Tibial nerve (tissue), 4 donors: ENCODE measurements around the gene RASA2. TPM values are rescaled to one million over a fixed set of nuclear protein-coding genes. Genes with fewer than 3 reads are reported as not detected.

Experiments
- DNase-seq, 2 donors: peaks; one replicate each; pipeline ENCODE4 v3.0.0-alpha.2; 2019; ENCODE audit warnings: low spot score in 2 of 2
- H3K27ac ChIP-seq, 4 donors: fragments of 200-600 bp; sonication (generic) in 3 of 4; one replicate each; pipeline ENCODE4 v1.5.1; 2017 to 2019; ENCODE audit warnings: mild to moderate bottlenecking in 1 of 4
- H3K27me3 ChIP-seq, 2 donors: fragments of 200-600 bp; sonication (generic) in 1 of 2; one replicate each; pipeline versions ENCODE4 v1.5.1 to v1.6.0; 2017 to 2019
- H3K36me3 ChIP-seq, 3 donors: fragments of 200-600 bp; sonication (generic); one replicate each; pipeline ENCODE4 v1.5.1; 2018 to 2019
- H3K4me1 ChIP-seq, 4 donors: fragments of 200-600 bp; sonication (generic) in 3 of 4; one replicate each; pipeline ENCODE4 v1.5.1; 2017 to 2019
- H3K4me3 ChIP-seq, 4 donors: fragments of 200-600 bp; sonication (generic) in 3 of 4; one replicate each; pipeline ENCODE4 v1.5.1; 2017 to 2019; ENCODE audit warnings: mild to moderate bottlenecking in 1 of 4, moderate library complexity in 1 of 4
- H3K9me3 ChIP-seq, 4 donors: fragments of 200-600 bp; sonication (generic) in 3 of 4; one replicate each; pipeline ENCODE4 v1.5.1; 2017 to 2019
- CTCF ChIP-seq, 5 experiments: fragments of 200-600 bp in 3 of 5; fragments of 450-650 bp in 2 of 5; sonication (generic) in 3 of 5; IDR thresholded peaks; one replicate each; pipeline ENCODE4 v1.5.1; 2016 to 2019; ENCODE audit warnings: antibody characterized with exemption in 5 of 5, mild to moderate bottlenecking in 3 of 5, moderate library complexity in 2 of 5
- EP300 ChIP-seq, 2 donors: sonication (generic); formaldehyde crosslinking; IDR thresholded peaks; one replicate each; pipeline ENCODE4 v1.6.1; 2017; ENCODE audit warnings: antibody characterized with exemption in 2 of 2, mild to moderate bottlenecking in 1 of 2
- POLR2A ChIP-seq, 2 donors: fragments of 450-650 bp; IDR thresholded peaks; one replicate each; pipeline ENCODE4 v1.6.1; 2017; ENCODE audit warnings: antibody characterized with exemption in 2 of 2, mild to moderate bottlenecking in 2 of 2, moderate library complexity in 2 of 2
- WGBS, 2 donors: methylation state at CpG; one replicate each; pipeline ENCODE4 v1.1.5; 2018; 5-methylcytosine and 5-hydroxymethylcytosine counted together
- total RNA-seq, 4 donors: library from RNA; depleted of rRNA; stranded (reverse); fragments of >200 nt; gene quantifications; one replicate each; pipeline ENCODE4 v1.1.0, GENCODE V29; 2016

Gene RASA2
- 10 to 100 TPM; 19.6 to 46.8 (median 37.2) TPM for total RNA-seq

GRCh38 chr3:141486746-141487520 is at the start of gene RASA2:
Gene RASA2 (plus strand): TSS chr3:141487027. CDS start chr3:141487084, 57 bp downstream.
- 0 to 1% methylated on average over 27 to 33 of the region's 96 CpGs for WGBS, 2 donors
- Histone ChIP-seq H3K4me1 (peaks cover 0 to 52% (median 9%) of the 10 kb centered on the region in 4 donors), H3K27me3 (no peaks in the 10 kb centered on the region), H3K27ac (peak within 1 kb of the TSS; percentile 93 to 99 (median 96)), H3K36me3 (no peaks in the 10 kb centered on the region), H3K9me3 (no peaks in the 10 kb centered on the region), H3K4me3 (peak within 1 kb of the TSS; percentile 75 to 98 (median 79))
- peak; percentile 47 to 50 for DNase-seq
- TF ChIP-seq POLR2A (IDR thresholded peaks at IDR 0.05): peak; percentile 82 to 89
- peak in 1 of 2 donors; percentile 21 for TF ChIP-seq EP300 (IDR thresholded peaks at IDR 0.05)
- peak in 1 of 5 experiments; percentile 22 for TF ChIP-seq CTCF (IDR thresholded peaks at IDR 0.05)

GRCh38 chr3:141439589-141439988 is 47.2 kb upstream of the RASA2 start:
- H3K4me3 ChIP-seq: no peak overlapping the region
- H3K27me3 ChIP-seq: no peaks in the 10 kb centered on the region
- peaks cover 0 to 43% (median 0%) of the 10 kb centered on the region in 3 donors for H3K36me3 ChIP-seq
- no peak for DNase-seq
- 72 to 76% methylated on average over 3 of the region's 3 CpGs for WGBS, 2 donors
- no peaks in the 10 kb centered on the region for H3K9me3 ChIP-seq
- no peak for TF ChIP-seq POLR2A (IDR thresholded peaks at IDR 0.05)
- TF ChIP-seq CTCF (IDR thresholded peaks at IDR 0.05): no peak
- TF ChIP-seq EP300 (IDR thresholded peaks at IDR 0.05): no peak
- peak overlapping the region in 2 of 4 donors; percentile 16 to 44 for H3K27ac ChIP-seq
- H3K4me1 ChIP-seq: peaks cover 0 to 49% (median 16%) of the 10 kb centered on the region in 4 donors

- TF ChIP-seq CTCF (IDR thresholded peaks at IDR 0.05): no peak
- no peak for TF ChIP-seq EP300 (IDR thresholded peaks at IDR 0.05)
- TF ChIP-seq POLR2A (IDR thresholded peaks at IDR 0.05): no peak
- Histone ChIP-seq H3K9me3 (no peaks in the 10 kb centered on the region), H3K27ac (peak overlapping the region in 2 of 4 donors; percentile 31 to 66), H3K4me3 (no peak overlapping the region), H3K4me1 (peaks cover 0 to 46% (median 16%) of the 10 kb centered on the region in 4 donors), H3K27me3 (no peaks in the 10 kb centered on the region), H3K36me3 (peaks cover 0 to 56% (median 0%) of the 10 kb centered on the region in 3 donors)
- 92 to 97% methylated on average over 3 of the region's 3 CpGs for WGBS, 2 donors
- DNase-seq: no peak
These were observed 45.9 kb upstream of the RASA2 start for GRCh38 chr3:141440942-141441341.

- Histone ChIP-seq H3K9me3 (no peaks in the 10 kb centered on the region), H3K36me3 (peaks cover 0 to 64% (median 0%) of the 10 kb centered on the region in 3 donors), H3K27me3 (no peaks in the 10 kb centered on the region), H3K27ac (peak overlapping the region; percentile 5 to 66 (median 32)), H3K4me3 (no peak overlapping the region), H3K4me1 (peaks cover 0 to 39% (median 13%) of the 10 kb centered on the region in 4 donors)
- WGBS, 2 donors: 76 to 77% methylated on average over 10 of the region's 10 CpGs
- no peak for TF ChIP-seq POLR2A (IDR thresholded peaks at IDR 0.05)
- peak; percentile 36 to 91 (median 49) for TF ChIP-seq CTCF (IDR thresholded peaks at IDR 0.05)
- TF ChIP-seq EP300 (IDR thresholded peaks at IDR 0.05): peak in 1 of 2 donors; percentile 49
- DNase-seq: peak; percentile 59 to 69
These were observed 45.2 kb upstream of the RASA2 start for GRCh38 chr3:141441381-141442364.
